ENCODE measurements around the gene APBB2.

The APBB2 gene

GRCh38 chr4:41072021-41072777 is 142.1 kb downstream of the APBB2 start:
- in situ Hi-C loops (cut with MboI; ENCODE audit: low sequenced_read_pairs, unreplicated experiment), result no loop called here
- no peak for DNase-seq (ENCODE audit: low spot score)
- TF ChIP-seq CTCF (IDR thresholded peaks at IDR 0.05; ENCODE audit: borderline replicate concordance, control extremely low read depth, extremely low read depth, insufficient read depth, missing control alignments), result no peak

- in situ Hi-C loops (cut with MboI; ENCODE audit: low sequenced_read_pairs, unreplicated experiment), result no loop called here
- DNase-seq (ENCODE audit: low spot score), result no peak
- no peak for TF ChIP-seq CTCF (IDR thresholded peaks at IDR 0.05; ENCODE audit: borderline replicate concordance, control extremely low read depth, extremely low read depth, insufficient read depth, missing control alignments)
Observed at GRCh38 chr4:41070516-41071281, 143.6 kb downstream of the APBB2 start.

- in situ Hi-C loops (cut with MboI; ENCODE audit: low sequenced_read_pairs, unreplicated experiment), result no loop called here
- TF ChIP-seq CTCF (IDR thresholded peaks at IDR 0.05; ENCODE audit: borderline replicate concordance, control extremely low read depth, extremely low read depth, insufficient read depth, missing control alignments), result no peak
- DNase-seq (ENCODE audit: low spot score), result no peak
Observed at GRCh38 chr4:41069838-41070237, 144.5 kb downstream of the APBB2 start.

- DNase-seq (ENCODE audit: low spot score), result no peak
- in situ Hi-C loops (cut with MboI; ENCODE audit: low sequenced_read_pairs, unreplicated experiment), result no loop called here
- no peak for TF ChIP-seq CTCF (IDR thresholded peaks at IDR 0.05; ENCODE audit: borderline replicate concordance, control extremely low read depth, extremely low read depth, insufficient read depth, missing control alignments)
Observed at GRCh38 chr4:41069257-41069656, 145.1 kb downstream of the APBB2 start.

- TF ChIP-seq CTCF (IDR thresholded peaks at IDR 0.05; ENCODE audit: borderline replicate concordance, control extremely low read depth, extremely low read depth, insufficient read depth, missing control alignments), result no peak
- in situ Hi-C loops (cut with MboI; ENCODE audit: low sequenced_read_pairs, unreplicated experiment), result no loop called here
Observed at GRCh38 chr4:41067369-41067768, 147.0 kb downstream of the APBB2 start.

GRCh38 chr4:41066049-41066448 is 148.3 kb downstream of the APBB2 start:
- in situ Hi-C loops (cut with MboI; ENCODE audit: low sequenced_read_pairs, unreplicated experiment), result no loop called here
- no peak for TF ChIP-seq CTCF (IDR thresholded peaks at IDR 0.05; ENCODE audit: borderline replicate concordance, control extremely low read depth, extremely low read depth, insufficient read depth, missing control alignments)
- no peak for DNase-seq (ENCODE audit: low spot score)

More at GRCh38 chr4:41067369-41067768, 147.0 kb downstream of the APBB2 start:
- no peak for DNase-seq (ENCODE audit: low spot score)

Measured in GM13976 (cell line).